Tibial nerve (tissue), 4 donors: ENCODE data around the gene CERCAM. TPM values are rescaled to one million over a fixed set of nuclear protein-coding genes. Genes with fewer than 3 reads are reported as not detected.

Source experiments
- DNase-seq, 2 donors: peaks; one replicate each; pipeline ENCODE4 v3.0.0-alpha.2; 2019; ENCODE audit warnings: low spot score in 2 of 2
- H3K27ac ChIP-seq, 4 donors: fragments of 200-600 bp; sonication (generic) in 3 of 4; one replicate each; pipeline ENCODE4 v1.5.1; 2017 to 2019; ENCODE audit warnings: mild to moderate bottlenecking in 1 of 4
- H3K27me3 ChIP-seq, 2 donors: fragments of 200-600 bp; sonication (generic) in 1 of 2; one replicate each; pipeline versions ENCODE4 v1.5.1 to v1.6.0; 2017 to 2019
- H3K36me3 ChIP-seq, 3 donors: fragments of 200-600 bp; sonication (generic); one replicate each; pipeline ENCODE4 v1.5.1; 2018 to 2019
- H3K4me1 ChIP-seq, 4 donors: fragments of 200-600 bp; sonication (generic) in 3 of 4; one replicate each; pipeline ENCODE4 v1.5.1; 2017 to 2019
- H3K4me3 ChIP-seq, 4 donors: fragments of 200-600 bp; sonication (generic) in 3 of 4; one replicate each; pipeline ENCODE4 v1.5.1; 2017 to 2019; ENCODE audit warnings: mild to moderate bottlenecking in 1 of 4, moderate library complexity in 1 of 4
- H3K9me3 ChIP-seq, 4 donors: fragments of 200-600 bp; sonication (generic) in 3 of 4; one replicate each; pipeline ENCODE4 v1.5.1; 2017 to 2019
- CTCF ChIP-seq, 5 experiments: fragments of 200-600 bp in 3 of 5; fragments of 450-650 bp in 2 of 5; sonication (generic) in 3 of 5; IDR thresholded peaks; one replicate each; pipeline ENCODE4 v1.5.1; 2016 to 2019; ENCODE audit warnings: antibody characterized with exemption in 5 of 5, mild to moderate bottlenecking in 3 of 5, moderate library complexity in 2 of 5
- EP300 ChIP-seq, 2 donors: sonication (generic); formaldehyde crosslinking; IDR thresholded peaks; one replicate each; pipeline ENCODE4 v1.6.1; 2017; ENCODE audit warnings: antibody characterized with exemption in 2 of 2, mild to moderate bottlenecking in 1 of 2
- POLR2A ChIP-seq, 2 donors: fragments of 450-650 bp; IDR thresholded peaks; one replicate each; pipeline ENCODE4 v1.6.1; 2017; ENCODE audit warnings: antibody characterized with exemption in 2 of 2, mild to moderate bottlenecking in 2 of 2, moderate library complexity in 2 of 2
- WGBS, 2 donors: methylation state at CpG; one replicate each; pipeline ENCODE4 v1.1.5; 2018; 5-methylcytosine and 5-hydroxymethylcytosine counted together
- total RNA-seq, 4 donors: library from RNA; depleted of rRNA; stranded (reverse); fragments of >200 nt; gene quantifications; one replicate each; pipeline ENCODE4 v1.1.0, GENCODE V29; 2016

CERCAM gene
- total RNA-seq, 4 donors from 2014 or later = 23.7 to 48.2 (median 31.6) TPM

GRCh38 chr9:128390150-128390812 lies 30.4 kb upstream of the CERCAM start:
- 84 to 88% methylated on average over 11 of the region's 11 CpGs for WGBS, 2 donors
- no peaks in the 10 kb centered on the region for H3K4me1 ChIP-seq
- H3K36me3 ChIP-seq = peaks cover 0 to 89% (median 5%) of the 10 kb centered on the region in 3 donors

GRCh38 chr9:128390813-128391711 lies 29.6 kb upstream of the CERCAM start:
- no peak overlapping the region for H3K27ac ChIP-seq
- H3K27me3 ChIP-seq = no peaks in the 10 kb centered on the region
- H3K4me3 ChIP-seq = no peak overlapping the region
- TF ChIP-seq POLR2A (IDR thresholded peaks at IDR 0.05) (no peak), EP300 (IDR thresholded peaks at IDR 0.05) (no peak), CTCF (IDR thresholded peaks at IDR 0.05) (no peak)
- 90 to 95% methylated on average over 8 of the region's 8 CpGs for WGBS, 2 donors
- no peak for DNase-seq
- H3K36me3 ChIP-seq = peaks cover 0 to 81% (median 5%) of the 10 kb centered on the region in 3 donors
- H3K9me3 ChIP-seq = no peaks in the 10 kb centered on the region
- no peaks in the 10 kb centered on the region for H3K4me1 ChIP-seq

More at GRCh38 chr9:128390150-128390812, 30.4 kb upstream of the CERCAM start:
- H3K27ac ChIP-seq = no peak overlapping the region
- TF ChIP-seq EP300 (IDR thresholded peaks at IDR 0.05) (no peak), CTCF (IDR thresholded peaks at IDR 0.05) (no peak), POLR2A (IDR thresholded peaks at IDR 0.05) (no peak)
- H3K9me3 ChIP-seq = no peaks in the 10 kb centered on the region
- H3K27me3 ChIP-seq = no peaks in the 10 kb centered on the region
- no peak overlapping the region for H3K4me3 ChIP-seq
- no peak for DNase-seq

- WGBS, 2 donors = 81 to 84% methylated on average over 21 of the region's 21 CpGs
- Histone ChIP-seq H3K27me3 (no peaks in the 10 kb centered on the region), H3K4me1 (peaks cover 0 to 2% (median 0%) of the 10 kb centered on the region in 4 donors), H3K27ac (no peak overlapping the region), H3K4me3 (no peak overlapping the region), H3K36me3 (peaks cover 0 to 73% (median 5%) of the 10 kb centered on the region in 3 donors), H3K9me3 (no peaks in the 10 kb centered on the region)
- TF ChIP-seq EP300 (IDR thresholded peaks at IDR 0.05) = no peak
- TF ChIP-seq POLR2A (IDR thresholded peaks at IDR 0.05) = no peak
- no peak for TF ChIP-seq CTCF (IDR thresholded peaks at IDR 0.05)
- no peak for DNase-seq
Measured at GRCh38 chr9:128391956-128392301, 28.7 kb upstream of the CERCAM start.

GRCh38 chr9:128392302-128393144 lies 28.1 kb upstream of the CERCAM start:
- Histone ChIP-seq H3K9me3 (no peaks in the 10 kb centered on the region), H3K4me3 (no peak overlapping the region), H3K36me3 (peaks cover 0 to 67% (median 5%) of the 10 kb centered on the region in 3 donors), H3K27ac (no peak overlapping the region), H3K27me3 (no peaks in the 10 kb centered on the region), H3K4me1 (peaks cover 0 to 8% (median 0%) of the 10 kb centered on the region in 4 donors)
- WGBS, 2 donors = 77 to 79% methylated on average over 57 to 84 of the region's 88 CpGs
- DNase-seq = no peak
- no peak for TF ChIP-seq CTCF (IDR thresholded peaks at IDR 0.05)
- no peak for TF ChIP-seq EP300 (IDR thresholded peaks at IDR 0.05)
- no peak for TF ChIP-seq POLR2A (IDR thresholded peaks at IDR 0.05)
